PC-3 (cell line): ENCODE data around the gene PTPRF.

ENCODE experiments used
- EZH2 ChIP-seq: fragments of 300-600 bp; sonication (generic); IDR thresholded peaks from one replicate; pipeline ENCODE4 v1.6.1; 2017; ENCODE audit warnings: antibody characterized with exemption, mild to moderate bottlenecking, low read length; ENCODE audit not compliant: unreplicated experiment
- EZH2phosphoT487 ChIP-seq: fragments of 300-600 bp; sonication (generic); IDR thresholded peaks from 2 replicates; pipeline ENCODE4 v1.6.1; 2018; ENCODE audit warnings: mild to moderate bottlenecking, antibody characterized with exemption, low read length, borderline replicate concordance
- TF ChIP-seq, protein P1 (sequence below): fragments of 300-600 bp; sonication (generic); conservative IDR thresholded peaks from 2 replicates; pipeline ENCODE4 v1.5.1; 2017; ENCODE audit warnings: antibody characterized with exemption, low read depth, mild to moderate bottlenecking, low read length

DNA sequence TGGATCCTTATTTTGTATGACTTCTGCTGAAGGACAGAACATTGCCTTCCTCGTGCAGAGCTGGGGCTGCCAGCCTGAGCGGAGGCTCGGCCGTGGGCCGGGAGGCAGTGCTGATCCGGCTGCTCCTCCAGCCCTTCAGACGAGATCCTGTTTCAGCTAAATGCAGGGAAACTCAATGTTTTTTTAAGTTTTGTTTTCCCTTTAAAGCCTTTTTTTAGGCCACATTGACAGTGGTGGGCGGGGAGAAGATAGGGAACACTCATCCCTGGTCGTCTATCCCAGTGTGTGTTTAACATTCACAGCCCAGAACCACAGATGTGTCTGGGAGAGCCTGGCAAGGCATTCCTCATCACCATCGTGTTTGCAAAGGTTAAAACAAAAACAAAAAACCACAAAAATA lies 91.8 kb downstream of the PTPRF start:
- TF ChIP-seq EZH2phosphoT487, result no peak
- TF ChIP-seq, protein P1, sequence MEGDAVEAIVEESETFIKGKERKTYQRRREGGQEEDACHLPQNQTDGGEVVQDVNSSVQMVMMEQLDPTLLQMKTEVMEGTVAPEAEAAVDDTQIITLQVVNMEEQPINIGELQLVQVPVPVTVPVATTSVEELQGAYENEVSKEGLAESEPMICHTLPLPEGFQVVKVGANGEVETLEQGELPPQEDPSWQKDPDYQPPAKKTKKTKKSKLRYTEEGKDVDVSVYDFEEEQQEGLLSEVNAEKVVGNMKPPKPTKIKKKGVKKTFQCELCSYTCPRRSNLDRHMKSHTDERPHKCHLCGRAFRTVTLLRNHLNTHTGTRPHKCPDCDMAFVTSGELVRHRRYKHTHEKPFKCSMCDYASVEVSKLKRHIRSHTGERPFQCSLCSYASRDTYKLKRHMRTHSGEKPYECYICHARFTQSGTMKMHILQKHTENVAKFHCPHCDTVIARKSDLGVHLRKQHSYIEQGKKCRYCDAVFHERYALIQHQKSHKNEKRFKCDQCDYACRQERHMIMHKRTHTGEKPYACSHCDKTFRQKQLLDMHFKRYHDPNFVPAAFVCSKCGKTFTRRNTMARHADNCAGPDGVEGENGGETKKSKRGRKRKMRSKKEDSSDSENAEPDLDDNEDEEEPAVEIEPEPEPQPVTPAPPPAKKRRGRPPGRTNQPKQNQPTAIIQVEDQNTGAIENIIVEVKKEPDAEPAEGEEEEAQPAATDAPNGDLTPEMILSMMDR, result no peak
- TF ChIP-seq EZH2, result no peak
